Measurements from ENCODE around the gene RBMS3. TPM values are rescaled to one million over a fixed set of nuclear protein-coding genes. Genes with fewer than 3 reads are reported as not detected.

Gene RBMS3
- total and polyA plus RNA-seq, 2 experiments from 2014 or later: 3.2 to 7.4 TPM

GRCh38 chr3:29283231-29284119, 2.6 kb downstream of the RBMS3 start:
- H3K27ac Mint-ChIP-seq: peak overlapping the region; percentile 46
- DNase-seq (ENCODE audit: low spot score) (no peak), ATAC-seq (no peak)
- no peaks in the 10 kb centered on the region for H3K9me3 Mint-ChIP-seq
- Histone ChIP-seq H3K27ac (ENCODE audit: low read depth) (peak overlapping the region; percentile 94), H3K9me2 (ENCODE audit: insufficient read depth) (no peaks in the 10 kb centered on the region), H3K27me3 (ENCODE audit: insufficient read depth) (no peaks in the 10 kb centered on the region), H3K4me1 (ENCODE audit: insufficient read depth) (peaks cover 81% of the 10 kb centered on the region), H3K4me2 (peak overlapping the region; percentile 72), H4K20me1 (replicated peaks; ENCODE audit: insufficient read depth) (no peaks in the 10 kb centered on the region), H3K4me3 (peak overlapping the region; percentile 51), H3K79me2 (replicated peaks; ENCODE audit: insufficient read depth) (peaks cover 7% of the 10 kb centered on the region; the same call in 1 of the 2 replicates), H3F3A (replicated peaks; ENCODE audit: low read depth) (no peaks in the 10 kb centered on the region; the same call in 1 of the 2 replicates), H2AFZ (no peak overlapping the region), H3K36me3 (ENCODE audit: insufficient read depth) (no peaks in the 10 kb centered on the region)
- H3K4me1 Mint-ChIP-seq: peaks cover 77% of the 10 kb centered on the region
- H3K36me3 Mint-ChIP-seq (ENCODE audit: low read depth): no peaks in the 10 kb centered on the region
- peak overlapping the region; percentile 75 for H3K4me3 Mint-ChIP-seq
- TF ChIP-seq EZH2phosphoT487 (IDR thresholded peaks at IDR 0.05; ENCODE audit: unreplicated experiment): no peak
- no peak for TF ChIP-seq ZNF114 (CRISPR knock-in tag; IDR thresholded peaks at IDR 0.05)
- TF ChIP-seq CREB1 (CRISPR knock-in tag; IDR thresholded peaks at IDR 0.05; ENCODE audit: low read depth): no peak
- no peak for TF ChIP-seq JUNB (IDR thresholded peaks at IDR 0.05; ENCODE audit: unreplicated experiment)
- no peak for TF ChIP-seq EZH2 (IDR thresholded peaks at IDR 0.05; ENCODE audit: low read depth, unreplicated experiment)
- no peak for TF ChIP-seq REST (IDR thresholded peaks at IDR 0.05; ENCODE audit: unreplicated experiment)
- no peak for TF ChIP-seq ZNF462 (CRISPR knock-in tag; IDR thresholded peaks at IDR 0.05)
- no peak for TF ChIP-seq ZNF331 (CRISPR knock-in tag; IDR thresholded peaks at IDR 0.05; ENCODE audit: low read depth)
- no peak for TF ChIP-seq POLR2AphosphoS5 (IDR thresholded peaks at IDR 0.05; ENCODE audit: low read depth)
- no peak for TF ChIP-seq STAT1 (IDR thresholded peaks at IDR 0.05; ENCODE audit: unreplicated experiment)
- TF ChIP-seq CTCF (conservative IDR thresholded peaks at IDR 0.05; ENCODE audit: low read depth in 2 of 2): no peak
- TF ChIP-seq ETS1 (IDR thresholded peaks at IDR 0.05): no peak
- TF ChIP-seq NANOG (IDR thresholded peaks at IDR 0.05; ENCODE audit: borderline replicate concordance): no peak
- no peaks in the 10 kb centered on the region for H3K27me3 Mint-ChIP-seq (ENCODE audit: insufficient read depth, low read depth, poor library complexity)
